CD4-positive, alpha-beta T cell treated with Interleukin-4 for 4 hours (primary cell): ENCODE data around the gene TMEM18.

Experiments used
- DNase-seq: peaks from one replicate; pipeline ENCODE4 v3.0.0-alpha.2; 2020

Gene TMEM18

GRCh38 chr2:650343-651310, 26.6 kb downstream of the TMEM18 start:
- DNase-seq: no peak

GRCh38 chr2:649426-650342, 27.5 kb downstream of the TMEM18 start:
- DNase-seq: no peak

- no peak for DNase-seq
These were observed 28.5 kb downstream of the TMEM18 start for GRCh38 chr2:648476-649424.

- DNase-seq: no peak
These were observed 29.4 kb downstream of the TMEM18 start for GRCh38 chr2:647691-648231.

GRCh38 chr2:647003-647560, 30.1 kb downstream of the TMEM18 start:
- no peak for DNase-seq

GRCh38 chr2:644871-645270, 32.3 kb downstream of the TMEM18 start:
- DNase-seq: no peak

GRCh38 chr2:643761-644160, 33.4 kb downstream of the TMEM18 start:
- no peak for DNase-seq

- no peak for DNase-seq
These were observed 33.9 kb downstream of the TMEM18 start for GRCh38 chr2:643334-643733.

- no peak for DNase-seq
These were observed 35.1 kb downstream of the TMEM18 start for GRCh38 chr2:641872-642815.

GRCh38 chr2:641164-641871, 35.9 kb downstream of the TMEM18 start:
- no peak for DNase-seq

- DNase-seq: no peak
These were observed 37.5 kb downstream of the TMEM18 start for GRCh38 chr2:639703-640102.

GRCh38 chr2:637804-638203, 39.4 kb downstream of the TMEM18 start:
- DNase-seq: no peak

- DNase-seq: no peak
These were observed 39.8 kb downstream of the TMEM18 start for GRCh38 chr2:637406-637776.

GRCh38 chr2:636641-637405, 40.4 kb downstream of the TMEM18 start:
- DNase-seq: peak; percentile 47

- DNase-seq: no peak
These were observed 41.3 kb downstream of the TMEM18 start for GRCh38 chr2:635687-636621.

- DNase-seq: no peak
These were observed 42.4 kb downstream of the TMEM18 start for GRCh38 chr2:634636-635388.

GRCh38 chr2:634041-634440, 43.2 kb downstream of the TMEM18 start:
- no peak for DNase-seq
